GM19043 (cell line): ENCODE data around the gene HS2ST1.
"Not testable (repeated sequence)": the region's sequence is repeated elsewhere in the genome, so short reads cannot be mapped to it uniquely, and the experiment has no call there.

Experiments
- ATAC-seq: cut with Tn5 transposase; IDR thresholded peaks from one replicate; pipeline ENCODE4 v1.9.1; 2021; ENCODE audit warnings: low read depth; ENCODE audit not compliant: unreplicated experiment

The HS2ST1 gene

GRCh38 chr1:87004857-87005256 is 90.4 kb downstream of the HS2ST1 start:
- no peak for ATAC-seq

- ATAC-seq: peak; percentile 72
Observed at GRCh38 chr1:87007323-87007722, 92.9 kb downstream of the HS2ST1 start.

- not testable (repeated sequence) for ATAC-seq
Observed at GRCh38 chr1:87013385-87013784, 99.0 kb downstream of the HS2ST1 start.

DNA sequence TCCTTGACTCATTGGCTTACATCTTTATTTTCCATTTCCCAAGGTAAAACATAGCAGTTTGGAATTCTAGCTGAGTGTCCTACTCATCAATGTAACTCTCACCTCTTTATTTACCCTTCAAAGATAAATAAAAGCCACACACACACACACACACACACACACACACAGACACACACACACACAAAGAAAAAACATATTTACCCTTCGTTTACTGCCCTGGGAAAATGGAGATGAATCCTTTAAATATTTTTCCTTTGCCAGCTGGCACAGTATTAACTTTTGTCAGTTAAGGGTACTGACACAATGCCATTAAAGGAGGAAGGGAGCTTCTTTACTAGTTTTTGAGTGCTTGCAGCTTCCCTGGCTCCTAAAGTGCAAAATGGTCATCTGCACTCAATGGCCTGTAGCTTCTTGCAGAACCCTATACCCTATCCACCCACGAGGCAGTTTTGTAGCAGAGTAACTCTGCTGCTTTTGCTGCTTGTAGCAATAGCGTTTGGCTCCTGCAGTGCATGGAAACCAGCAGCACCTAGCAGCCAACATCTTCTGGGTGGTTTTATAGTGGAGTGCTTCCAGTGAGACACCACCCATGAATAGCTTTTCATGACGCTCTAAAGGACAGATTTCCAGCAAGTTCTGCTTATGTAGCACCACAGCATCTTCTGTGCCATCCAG is 103.7 kb downstream of the HS2ST1 start:
- no peak for ATAC-seq

- ATAC-seq: no peak
Observed at GRCh38 chr1:87023326-87023725, 108.9 kb downstream of the HS2ST1 start.

DNA sequence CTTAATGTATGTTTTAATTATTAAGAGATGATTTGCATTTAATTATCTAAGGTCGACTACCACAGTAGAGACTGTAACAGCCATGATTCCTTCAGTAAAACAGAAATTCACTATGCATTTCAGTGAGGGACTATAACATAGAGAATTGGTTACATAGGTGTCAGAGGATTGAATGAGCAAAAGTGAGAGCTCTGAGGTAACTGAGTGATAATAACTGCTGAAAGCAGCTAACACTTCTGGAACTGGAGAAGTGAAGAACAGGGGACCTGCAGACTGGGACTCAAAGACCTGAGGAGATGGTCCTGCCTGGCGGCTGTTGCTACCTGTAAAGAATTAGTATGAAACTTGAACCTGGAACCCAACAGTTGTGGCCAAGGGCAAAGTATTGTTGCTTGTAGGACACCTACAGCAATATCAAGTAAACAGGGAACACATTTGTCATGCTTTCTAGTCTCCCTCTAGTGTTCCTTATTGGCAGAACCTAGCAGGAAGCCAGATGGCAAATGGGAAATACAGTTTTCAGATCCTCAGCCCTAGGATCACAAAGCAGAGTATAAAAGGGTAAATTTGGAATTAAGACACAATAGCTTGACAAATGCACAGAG is 110.6 kb downstream of the HS2ST1 start:
- ATAC-seq: peak; percentile 59

- ATAC-seq: not testable (repeated sequence)
Observed at GRCh38 chr1:87027561-87027960, 113.1 kb downstream of the HS2ST1 start.

DNA sequence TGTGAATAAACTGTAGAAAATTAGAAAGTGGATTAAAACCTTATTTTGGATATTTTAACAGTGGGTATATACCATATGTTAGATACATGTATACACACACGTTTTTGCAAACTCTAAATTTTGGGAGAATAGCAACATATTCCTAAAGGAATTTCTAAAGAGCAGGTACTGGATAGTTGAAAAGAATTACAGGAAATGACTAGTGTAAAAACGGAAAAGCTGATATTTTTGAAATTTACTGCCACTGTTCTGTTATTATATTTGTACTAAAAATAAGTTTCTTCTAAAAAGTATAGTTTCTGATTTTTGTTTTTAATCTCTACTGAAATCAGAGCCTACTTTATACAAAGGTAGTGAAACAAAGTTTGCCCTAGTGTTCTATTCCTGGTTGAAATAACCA is 114.1 kb downstream of the HS2ST1 start:
- ATAC-seq: no peak

- ATAC-seq: peak; percentile 83
Observed at GRCh38 chr1:87030740-87031690, 116.6 kb downstream of the HS2ST1 start.

GRCh38 chr1:87034351-87034750 is 119.9 kb downstream of the HS2ST1 start:
- ATAC-seq: no peak

DNA sequence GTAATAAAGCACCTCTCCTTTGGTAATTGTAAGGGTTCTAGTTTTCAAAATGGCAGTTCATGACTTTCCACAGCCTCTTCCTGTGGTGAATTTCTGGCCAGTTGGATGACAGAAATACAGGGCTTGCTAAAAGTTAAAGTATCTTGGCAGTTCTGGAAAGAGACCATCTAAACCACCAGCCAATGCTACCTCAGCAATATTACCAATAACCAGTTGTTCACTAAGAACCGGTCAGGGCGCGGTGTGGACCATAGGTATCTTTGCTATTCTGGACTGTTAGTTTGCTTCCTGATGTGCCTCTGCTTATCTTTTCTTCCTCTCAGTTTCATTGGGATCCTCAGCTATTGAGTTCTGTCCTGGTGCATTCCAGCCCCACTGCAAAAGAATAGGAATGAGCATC is 124.7 kb downstream of the HS2ST1 start:
- no peak for ATAC-seq

DNA sequence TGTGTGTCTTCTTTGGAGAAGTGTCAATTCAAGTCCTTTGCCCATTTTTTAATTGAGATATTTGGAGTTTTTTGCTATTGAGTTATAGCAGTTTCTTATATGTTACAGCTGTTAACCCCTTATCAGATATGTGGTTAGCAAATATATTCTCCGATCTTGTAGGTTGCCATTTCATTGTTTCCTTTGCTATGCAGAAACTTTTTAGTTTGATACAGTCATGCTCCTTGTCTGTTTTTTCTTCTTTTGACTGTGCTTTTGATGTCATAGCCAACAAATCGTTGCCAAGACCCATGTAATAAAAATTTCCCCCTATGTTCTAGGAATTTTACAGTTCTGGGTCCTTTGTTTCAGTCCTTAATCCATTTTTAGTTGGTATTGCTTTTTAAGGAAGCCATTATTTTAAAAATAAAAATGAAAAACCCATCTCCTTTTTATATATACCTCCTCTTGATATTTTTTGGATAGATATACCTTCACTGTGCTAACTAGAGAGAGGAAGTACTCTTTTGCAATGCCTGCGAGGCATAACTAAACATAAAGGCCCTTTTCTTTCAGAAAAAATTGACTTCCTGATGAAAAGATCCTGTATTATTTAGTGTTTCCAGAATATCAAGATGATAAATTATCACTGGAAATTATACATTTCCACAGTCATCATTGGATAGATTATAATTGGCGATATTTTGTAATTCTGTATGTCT is 127.8 kb downstream of the HS2ST1 start:
- no peak for ATAC-seq

GRCh38 chr1:87044424-87044823 is 130.0 kb downstream of the HS2ST1 start:
- peak; percentile 45 for ATAC-seq

- ATAC-seq: peak; percentile 45
Observed at GRCh38 chr1:87044840-87045239, 130.4 kb downstream of the HS2ST1 start.

- ATAC-seq: no peak
Observed at GRCh38 chr1:87045761-87046304, 131.4 kb downstream of the HS2ST1 start.

- no peak for ATAC-seq
Observed at GRCh38 chr1:87046951-87047350, 132.5 kb downstream of the HS2ST1 start.

- ATAC-seq: no peak
Observed at GRCh38 chr1:87048237-87048636, 133.8 kb downstream of the HS2ST1 start.

- ATAC-seq: no peak
Observed at GRCh38 chr1:87051965-87052364, 137.5 kb downstream of the HS2ST1 start.

- no peak for ATAC-seq
Observed at GRCh38 chr1:87052400-87052799, 138.0 kb downstream of the HS2ST1 start.

DNA sequence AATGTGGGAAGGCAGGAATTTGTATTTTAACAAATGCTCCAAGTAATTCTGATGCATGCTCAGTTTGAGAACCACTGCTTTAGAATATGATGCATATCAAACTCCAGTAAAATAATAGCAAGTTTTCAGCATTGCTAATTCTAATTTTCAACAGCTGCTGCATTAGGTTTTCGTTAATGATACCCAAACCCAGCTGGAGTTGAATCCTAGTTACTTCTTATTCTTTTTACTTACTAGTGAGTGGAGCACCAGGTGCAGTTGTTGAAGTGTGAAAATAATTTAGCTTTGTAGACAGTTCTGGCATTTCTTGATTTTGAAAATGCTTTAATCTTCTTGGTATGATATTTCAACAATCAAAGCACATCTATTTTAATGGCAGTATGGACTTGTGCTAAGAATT is 138.5 kb downstream of the HS2ST1 start:
- ATAC-seq: no peak
